ENCODE data around the gene SLC38A9.
"Not testable (repeated sequence)": the region's sequence is repeated elsewhere in the genome, so short reads cannot be mapped to it uniquely, and the experiment has no call there.

Gene SLC38A9

GRCh38 chr5:55699041-55699688, 13.0 kb downstream of the SLC38A9 start:
- no peak overlapping the region for H3K4me3 ChIP-seq (ENCODE audit: low read depth, low read length)
- TF ChIP-seq CTCF (IDR thresholded peaks at IDR 0.05; ENCODE audit: low read depth, low read length, missing control alignments) = no peak
- DNase-seq (ENCODE audit: low read depth) = no peak
- in situ Hi-C loops (cut with HindIII; ENCODE audit: low sequenced_read_pairs) = no loop called here

- DNase-seq (ENCODE audit: low read depth); in situ Hi-C loops (cut with HindIII; ENCODE audit: low sequenced_read_pairs); H3K4me3 ChIP-seq (ENCODE audit: low read depth, low read length): not testable (repeated sequence)
Measured at GRCh38 chr5:55696704-55697103, 15.4 kb downstream of the SLC38A9 start.

GRCh38 chr5:55694152-55694830, 17.8 kb downstream of the SLC38A9 start:
- in situ Hi-C loops (cut with HindIII; ENCODE audit: low sequenced_read_pairs) = no loop called here
- DNase-seq (ENCODE audit: low read depth) = peak; percentile 22
- peak; percentile 43 for TF ChIP-seq CTCF (IDR thresholded peaks at IDR 0.05; ENCODE audit: low read depth, low read length, missing control alignments)
- no peak overlapping the region for H3K4me3 ChIP-seq (ENCODE audit: low read depth, low read length)

- H3K4me3 ChIP-seq (ENCODE audit: low read depth, low read length) = no peak overlapping the region
- in situ Hi-C loops (cut with HindIII; ENCODE audit: low sequenced_read_pairs) = no loop called here
- no peak for TF ChIP-seq CTCF (IDR thresholded peaks at IDR 0.05; ENCODE audit: low read depth, low read length, missing control alignments)
- no peak for DNase-seq (ENCODE audit: low read depth)
Measured at GRCh38 chr5:55692509-55692908, 19.6 kb downstream of the SLC38A9 start.

GRCh38 chr5:55692106-55692417, 20.1 kb downstream of the SLC38A9 start:
- in situ Hi-C loops (cut with HindIII; ENCODE audit: low sequenced_read_pairs) = no loop called here
- TF ChIP-seq CTCF (IDR thresholded peaks at IDR 0.05; ENCODE audit: low read depth, low read length, missing control alignments) = no peak

GRCh38 chr5:55691265-55692105, 20.6 kb downstream of the SLC38A9 start:
- DNase-seq (ENCODE audit: low read depth) = peak; percentile 53

More at GRCh38 chr5:55692106-55692417, 20.1 kb downstream of the SLC38A9 start:
- no peak overlapping the region for H3K4me3 ChIP-seq (ENCODE audit: low read depth, low read length)
- DNase-seq (ENCODE audit: low read depth) = no peak

More at GRCh38 chr5:55691265-55692105, 20.6 kb downstream of the SLC38A9 start:
- TF ChIP-seq CTCF (IDR thresholded peaks at IDR 0.05; ENCODE audit: low read depth, low read length, missing control alignments) = peak; percentile 26
- in situ Hi-C loops (cut with HindIII; ENCODE audit: low sequenced_read_pairs) = no loop called here
- no peak overlapping the region for H3K4me3 ChIP-seq (ENCODE audit: low read depth, low read length)
